HuH-7 (cell line): ENCODE data around the gene WDR33.
"Not testable (repeated sequence)": the region's sequence is repeated elsewhere in the genome, so short reads cannot be mapped to it uniquely, and the experiment has no call there.

Experiments
- DNase-seq: peaks from one replicate; pipeline ENCODE4 v3.0.0; 2011; ENCODE audit warnings: low spot score

WDR33 gene

DNA sequence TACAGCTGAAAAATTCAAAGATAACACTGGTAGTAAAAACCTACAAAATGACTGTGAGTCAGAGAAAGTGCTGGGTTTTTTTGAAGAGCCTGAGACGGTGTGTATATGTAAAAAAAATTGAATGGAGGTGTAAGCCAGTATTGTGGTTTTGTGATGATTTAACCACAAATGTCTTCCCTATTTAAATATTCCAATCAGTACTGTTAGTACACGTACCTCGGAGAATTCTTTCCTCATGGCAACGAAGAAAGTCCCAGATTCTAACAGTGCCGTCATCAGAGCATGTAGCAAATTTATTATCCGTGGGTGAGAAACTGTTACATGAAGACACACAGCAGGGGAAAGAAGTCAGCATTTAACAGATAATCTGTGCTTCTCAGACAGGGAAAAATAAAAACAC lies 48.1 kb downstream of the WDR33 start:
- no peak for DNase-seq

DNA sequence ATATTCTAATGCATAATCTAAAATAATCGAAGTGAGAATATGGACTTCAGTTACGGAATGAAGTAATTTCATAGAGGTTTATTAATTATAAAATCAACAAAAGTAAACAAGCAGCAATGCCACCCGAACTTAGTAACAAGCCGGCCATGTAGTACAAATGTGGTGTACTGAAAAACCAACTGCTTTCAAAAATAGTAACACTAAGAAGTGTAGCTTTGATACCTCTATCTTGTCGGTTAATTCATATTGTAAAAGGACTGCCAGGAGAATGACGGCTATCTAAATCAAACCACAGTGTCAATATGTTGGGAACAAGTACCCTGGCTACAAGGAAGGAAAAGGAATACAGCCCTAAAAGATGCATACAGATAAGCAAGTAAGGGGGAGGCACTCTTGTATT lies 48.5 kb downstream of the WDR33 start:
- no peak for DNase-seq

GRCh38 chr2:127759931-127760330 lies 51.0 kb downstream of the WDR33 start:
- DNase-seq: no peak

- no peak for DNase-seq
Measured at GRCh38 chr2:127754186-127754585, 56.8 kb downstream of the WDR33 start.

DNA sequence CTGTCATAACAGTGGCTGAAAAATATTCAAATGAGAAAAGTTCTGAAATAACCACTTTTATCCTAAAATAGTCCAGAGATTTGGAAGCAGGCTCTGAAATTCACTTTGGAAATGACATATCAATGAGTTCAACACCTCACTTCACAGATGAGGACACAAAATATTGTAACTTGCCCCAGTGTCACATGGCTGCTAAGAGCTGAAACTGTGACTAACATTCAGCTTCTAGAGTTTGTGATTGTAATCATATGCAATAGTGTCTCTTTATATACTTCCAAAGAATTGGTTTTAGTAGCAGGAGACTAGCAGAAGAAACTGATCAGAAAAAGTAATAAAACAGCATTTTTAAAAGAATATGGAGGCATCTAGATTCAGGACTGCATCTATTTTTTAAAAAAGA lies 57.6 kb downstream of the WDR33 start:
- DNase-seq: no peak

DNA sequence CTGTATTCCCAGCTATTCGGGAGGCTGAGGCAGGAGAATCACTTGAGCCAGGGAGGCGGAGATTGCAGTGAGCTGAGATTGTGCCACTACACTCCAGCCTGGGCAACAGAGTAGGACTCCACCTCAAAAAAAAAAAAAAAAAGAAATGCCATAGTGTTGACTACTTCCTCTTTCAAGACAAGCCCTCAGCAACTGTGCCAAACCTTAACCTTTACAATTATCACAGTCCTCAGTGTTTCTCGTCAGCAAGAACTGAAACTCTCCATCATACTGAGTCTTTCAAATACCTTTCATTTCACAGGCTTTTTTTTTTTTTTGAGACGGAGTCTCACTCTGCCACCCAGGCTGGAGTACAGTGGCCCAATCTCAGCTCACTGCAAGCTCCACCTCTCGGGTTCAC lies 61.4 kb downstream of the WDR33 start:
- DNase-seq: not testable (repeated sequence)

DNA sequence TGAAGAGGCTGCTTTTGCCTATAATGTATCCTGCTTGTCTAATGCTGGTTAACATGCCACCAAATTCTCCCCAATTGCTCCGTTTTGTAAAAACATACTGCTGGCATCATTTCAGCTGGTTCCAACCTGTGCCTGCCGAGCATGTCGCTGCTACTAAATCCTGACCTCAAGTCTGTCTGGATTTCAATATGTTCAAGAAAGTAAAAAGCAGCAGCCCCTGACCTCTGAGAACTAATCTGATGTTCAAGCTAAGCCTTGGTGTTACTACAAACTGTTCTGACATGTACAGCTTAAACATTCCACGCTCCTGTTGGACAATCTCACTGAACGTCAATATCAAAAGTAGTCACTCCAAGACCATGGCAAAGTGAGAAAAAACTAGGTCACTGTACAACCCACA lies 63.4 kb downstream of the WDR33 start:
- DNase-seq: no peak

GRCh38 chr2:127743477-127744026 lies 67.4 kb downstream of the WDR33 start:
- DNase-seq: no peak

GRCh38 chr2:127740665-127741288 lies 70.2 kb downstream of the WDR33 start:
- no peak for DNase-seq

DNA sequence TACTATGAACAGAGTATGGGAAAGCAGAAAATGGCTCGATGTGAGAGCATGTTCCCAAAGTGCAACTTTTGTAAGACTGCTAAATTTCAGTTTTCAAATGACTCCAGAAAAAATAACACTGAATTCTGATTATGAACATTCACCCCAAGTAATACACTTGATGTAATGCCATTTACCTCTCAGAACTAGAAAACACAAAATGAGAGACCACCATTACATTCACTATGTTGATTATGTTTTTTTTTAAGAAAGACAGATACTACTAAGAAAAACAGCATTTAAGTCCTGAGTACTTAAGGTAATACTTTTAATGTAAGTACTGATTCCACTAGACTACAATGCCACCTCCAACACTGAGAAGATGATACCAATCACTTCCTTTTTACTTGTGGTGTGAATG lies 71.2 kb downstream of the WDR33 start:
- DNase-seq: no peak

DNA sequence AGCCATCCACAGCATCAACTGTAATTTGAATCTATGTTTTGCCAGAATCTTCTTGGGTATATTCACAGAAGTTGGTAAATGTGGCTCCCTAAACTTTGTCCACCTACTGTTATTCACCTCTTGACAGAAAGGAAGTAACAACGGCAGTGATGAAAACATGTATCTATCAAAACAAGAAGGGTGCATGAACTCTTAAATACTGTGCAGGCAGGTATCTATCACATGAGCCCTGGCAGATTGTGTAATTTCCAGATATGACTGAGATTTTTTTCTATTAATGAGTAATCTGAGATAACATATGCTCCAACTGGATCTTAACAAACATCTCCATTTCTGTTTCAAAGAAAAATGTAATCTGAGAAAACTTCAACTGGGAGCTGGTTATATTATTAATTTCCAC lies 73.1 kb downstream of the WDR33 start:
- DNase-seq: no peak

DNA sequence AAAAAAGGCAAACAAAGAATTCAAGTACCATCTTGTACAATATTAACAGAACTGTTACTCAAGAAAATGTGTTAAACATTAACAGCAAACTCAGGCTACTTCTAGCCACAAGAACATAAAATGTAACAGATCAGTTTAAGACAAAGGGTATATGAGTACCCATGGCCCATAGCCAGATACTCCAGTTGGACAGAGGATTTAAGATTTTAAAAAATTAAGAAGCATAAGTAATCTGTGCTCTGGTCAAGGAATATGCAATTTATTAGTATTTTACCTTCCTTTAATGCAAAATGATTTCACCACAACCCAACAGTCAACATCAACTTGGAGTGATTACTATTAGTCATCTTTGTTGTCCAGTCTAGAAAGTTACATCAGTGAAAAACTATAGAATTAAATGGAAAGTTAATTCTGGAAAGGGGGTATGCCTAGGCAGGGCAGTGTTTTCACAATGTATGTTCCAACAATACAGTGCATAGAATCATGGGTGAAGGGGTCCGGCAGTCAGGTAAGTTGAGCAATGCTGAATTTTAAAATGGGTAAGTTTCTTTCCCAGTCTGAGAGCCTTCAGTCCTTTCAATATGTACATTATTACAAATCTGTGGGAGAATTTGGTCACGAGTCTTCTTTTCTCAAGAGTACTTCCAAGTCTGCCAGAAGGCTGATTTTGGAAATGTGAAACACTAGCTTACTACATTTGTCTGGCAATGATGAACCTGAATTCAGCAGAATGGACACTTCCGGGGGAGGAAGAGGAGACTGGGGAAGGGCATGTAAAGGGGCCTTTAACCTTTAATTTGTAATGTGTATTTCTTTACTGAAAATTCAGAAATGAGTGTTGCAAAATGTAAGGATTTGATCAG lies 75.2 kb downstream of the WDR33 start:
- no peak for DNase-seq

- DNase-seq: no peak
Measured at GRCh38 chr2:127735044-127735443, 75.9 kb downstream of the WDR33 start.

- DNase-seq: no peak
Measured at GRCh38 chr2:127733816-127734537, 77.0 kb downstream of the WDR33 start.

DNA sequence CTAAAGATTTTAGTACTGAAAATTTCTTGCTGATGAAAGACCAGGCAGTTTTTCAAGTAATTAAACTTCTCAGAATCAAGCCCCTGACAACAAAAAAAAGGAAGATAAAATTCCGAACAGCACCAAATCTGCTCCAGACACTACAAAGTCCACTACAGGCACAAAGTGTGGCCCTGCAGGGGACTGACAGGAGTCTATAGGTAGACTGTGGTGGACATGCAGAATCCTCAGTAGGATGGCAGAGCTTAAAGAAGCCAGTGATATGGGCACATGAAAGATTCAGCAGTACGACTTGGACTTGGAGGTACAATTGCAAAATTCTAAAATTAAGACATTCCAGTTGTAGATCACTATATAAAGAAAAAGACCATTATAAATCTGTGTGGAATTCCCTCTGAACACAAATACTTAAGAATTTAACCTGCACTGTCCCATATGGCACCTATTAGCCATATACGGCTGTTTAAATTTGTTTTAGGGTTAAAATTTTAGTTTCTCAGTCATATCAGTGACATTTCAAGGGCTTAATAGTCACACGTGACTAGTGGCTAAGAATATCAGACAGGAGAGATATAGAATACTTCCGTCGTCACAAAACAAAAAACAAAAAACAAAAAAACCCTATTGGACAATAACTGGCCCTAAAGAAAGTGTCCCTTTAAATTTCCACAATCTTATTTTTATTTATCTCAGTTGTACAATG lies 77.7 kb downstream of the WDR33 start:
- no peak for DNase-seq

- DNase-seq: no peak
Measured at GRCh38 chr2:127726158-127726880, 84.7 kb downstream of the WDR33 start.

DNA sequence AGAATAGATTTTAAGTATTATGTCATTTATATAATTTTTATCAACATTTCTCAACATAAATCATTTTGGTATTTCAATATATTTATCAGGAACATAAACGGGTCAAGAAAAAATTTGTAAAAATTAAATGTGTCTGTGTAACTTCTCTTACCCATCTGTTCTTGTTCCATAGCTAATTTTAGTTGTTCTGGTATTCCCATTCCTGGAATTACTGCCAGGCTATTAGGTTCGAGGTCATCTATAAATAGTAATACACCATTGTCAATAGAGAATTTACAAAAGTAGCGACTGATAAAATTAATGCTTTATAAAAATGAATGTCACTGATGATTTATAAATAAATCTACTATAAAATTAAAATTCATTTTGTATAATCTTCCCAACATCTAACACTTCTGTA lies 88.2 kb downstream of the WDR33 start:
- no peak for DNase-seq

- no peak for DNase-seq
Measured at GRCh38 chr2:127721978-127722355, 89.0 kb downstream of the WDR33 start.

GRCh38 chr2:127721311-127721977 lies 89.5 kb downstream of the WDR33 start:
- DNase-seq: no peak

DNA sequence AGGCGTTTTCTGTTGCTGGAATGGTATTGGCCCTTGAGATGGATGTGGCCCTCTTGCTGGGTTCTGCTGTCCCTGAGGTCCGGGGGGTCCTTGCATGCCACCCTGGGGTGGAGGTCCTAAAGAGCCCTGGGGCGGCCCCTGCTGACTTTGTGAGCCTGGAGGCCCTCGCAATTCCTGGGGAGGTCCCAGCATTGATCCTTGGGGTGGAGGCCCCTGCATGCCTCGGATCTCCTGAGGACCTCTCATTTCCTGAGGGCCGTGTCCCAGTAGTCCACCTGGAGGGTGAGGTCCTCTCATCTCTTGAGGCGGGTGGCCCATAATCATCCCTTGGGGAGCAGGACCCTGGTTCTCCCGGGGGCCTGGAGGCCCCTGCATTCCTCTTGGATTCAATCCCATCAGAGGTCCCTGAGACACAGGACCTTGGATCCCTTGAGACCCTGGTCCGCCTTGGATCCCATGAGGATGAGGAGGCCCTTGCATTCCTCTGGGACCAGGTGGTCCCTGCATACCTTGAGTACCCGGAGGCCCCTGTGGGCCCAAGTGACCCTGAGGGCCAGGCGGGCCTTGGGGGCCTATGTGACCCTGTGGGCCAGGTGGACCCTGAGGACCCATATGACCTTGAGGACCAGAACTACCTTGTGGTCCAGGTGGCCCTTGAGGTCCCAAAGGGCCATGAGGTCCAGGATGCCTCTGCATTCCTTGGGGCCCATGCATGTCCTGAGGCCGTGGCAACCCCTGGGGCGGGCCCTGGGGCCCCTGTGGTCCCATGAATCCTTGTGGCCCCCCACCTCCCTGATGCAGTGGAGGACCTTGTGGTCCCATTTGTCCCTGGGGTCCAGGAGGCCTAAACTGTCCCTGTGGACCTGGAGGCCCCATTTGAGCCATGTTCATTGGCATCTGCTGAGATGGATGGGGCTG lies 91.4 kb downstream of the WDR33 start:
- no peak for DNase-seq
